ENCODE measurements around the gene ADAMTS12.

DNA sequence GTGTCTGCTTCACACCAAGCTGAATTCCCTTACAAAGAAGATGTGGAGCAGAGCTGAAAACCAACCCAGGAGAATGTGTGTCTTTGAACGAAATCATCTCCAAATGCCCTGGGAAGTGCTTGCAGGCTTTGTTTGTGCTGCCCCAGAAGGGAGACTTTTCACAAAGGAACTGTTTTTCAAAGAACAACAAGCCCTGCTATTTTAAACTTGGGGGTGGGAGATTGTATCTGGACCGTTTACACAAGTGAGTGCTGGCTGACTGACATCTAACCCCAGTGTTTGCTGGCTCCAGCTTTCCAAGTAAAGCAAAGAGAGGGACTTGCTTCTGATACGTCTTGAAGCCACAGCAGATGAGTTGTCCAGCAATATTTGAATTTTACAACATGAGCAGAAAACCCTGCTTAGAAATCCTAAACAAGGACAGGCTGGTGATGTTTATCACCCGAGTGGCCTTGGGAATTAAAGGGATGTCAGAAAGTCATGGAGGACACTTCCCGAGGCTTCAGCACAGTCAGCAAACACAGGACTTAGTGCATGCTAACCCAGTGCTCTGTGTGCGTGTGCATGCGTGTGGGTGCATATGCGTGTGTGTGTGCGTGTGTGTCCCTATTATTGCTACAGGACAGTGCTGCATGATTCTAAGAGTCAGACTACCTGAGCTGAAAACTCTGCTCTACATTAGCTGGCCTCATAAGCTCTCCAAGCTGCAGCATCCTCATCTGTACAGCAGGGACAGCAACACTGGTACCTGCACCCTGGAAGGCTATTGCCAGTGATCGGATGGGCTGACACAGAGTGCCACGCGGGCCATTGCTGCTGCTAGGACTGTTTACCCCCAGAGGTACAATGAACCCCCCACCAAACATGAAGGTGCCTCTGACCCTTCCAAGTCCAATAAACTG, 1.4 kb downstream of the ADAMTS12 start:
- no peak for TF ChIP-seq EZH2 (IDR thresholded peaks at IDR 0.05; ENCODE audit: insufficient read depth, poor library complexity, severe bottlenecking)
- no peak for TF ChIP-seq EZH2phosphoT487 (IDR thresholded peaks at IDR 0.05; ENCODE audit: insufficient read depth, low read depth)

Data from GM23248 (cell line).